WI38 (cell line): ENCODE results near the gene TMIGD3.

Experiments
- H3K4me3 ChIP-seq: 2 replicates; pipeline ENCODE4 v1.5.1; 2011; ENCODE audit warnings: low read depth, mild to moderate bottlenecking, control low read depth, low read length
- TF ChIP-seq, protein P1 (sequence below): IDR thresholded peaks from 2 replicates; pipeline ENCODE4 v1.5.1; 2012; ENCODE audit warnings: low read depth, mild to moderate bottlenecking, control low read depth, low read length

The TMIGD3 gene

DNA sequence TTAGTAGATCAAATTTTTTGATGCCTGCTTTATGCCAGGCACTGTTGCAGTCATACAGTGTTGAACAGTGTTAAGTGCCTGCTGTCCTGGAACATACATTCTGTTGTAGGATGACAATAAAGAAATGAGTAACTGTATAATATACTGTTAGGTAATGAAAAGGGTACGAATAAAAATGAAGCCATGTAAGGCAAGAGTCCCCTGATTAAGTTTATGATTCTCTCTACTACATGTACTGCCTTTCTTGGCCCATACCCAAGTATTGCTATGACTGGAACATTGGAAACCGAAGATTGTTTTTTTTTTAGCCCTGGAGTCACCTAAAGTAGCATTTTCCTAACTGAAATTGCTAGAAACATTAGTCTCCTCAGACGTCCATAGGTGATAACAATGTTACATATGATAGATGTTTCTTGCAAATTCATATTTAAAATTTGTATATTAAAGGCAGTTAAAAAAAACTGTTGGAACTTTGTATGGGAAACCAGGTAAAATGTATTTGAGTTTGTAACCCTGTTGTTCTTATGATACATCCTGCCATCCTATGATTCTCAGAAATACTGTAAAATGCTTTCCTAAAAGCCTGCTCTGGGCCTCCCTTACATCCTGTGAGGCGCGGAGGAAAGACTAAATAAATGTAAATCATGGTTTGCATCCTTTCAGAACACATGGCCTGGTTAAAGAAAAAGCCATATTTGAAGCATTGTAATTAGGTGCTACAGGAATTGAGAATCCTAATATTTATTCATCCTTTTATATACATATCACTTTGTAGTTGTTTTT lies 48.4 kb downstream of the TMIGD3 start:
- H3K4me3 ChIP-seq = no peak overlapping the region
- TF ChIP-seq, protein P1, sequence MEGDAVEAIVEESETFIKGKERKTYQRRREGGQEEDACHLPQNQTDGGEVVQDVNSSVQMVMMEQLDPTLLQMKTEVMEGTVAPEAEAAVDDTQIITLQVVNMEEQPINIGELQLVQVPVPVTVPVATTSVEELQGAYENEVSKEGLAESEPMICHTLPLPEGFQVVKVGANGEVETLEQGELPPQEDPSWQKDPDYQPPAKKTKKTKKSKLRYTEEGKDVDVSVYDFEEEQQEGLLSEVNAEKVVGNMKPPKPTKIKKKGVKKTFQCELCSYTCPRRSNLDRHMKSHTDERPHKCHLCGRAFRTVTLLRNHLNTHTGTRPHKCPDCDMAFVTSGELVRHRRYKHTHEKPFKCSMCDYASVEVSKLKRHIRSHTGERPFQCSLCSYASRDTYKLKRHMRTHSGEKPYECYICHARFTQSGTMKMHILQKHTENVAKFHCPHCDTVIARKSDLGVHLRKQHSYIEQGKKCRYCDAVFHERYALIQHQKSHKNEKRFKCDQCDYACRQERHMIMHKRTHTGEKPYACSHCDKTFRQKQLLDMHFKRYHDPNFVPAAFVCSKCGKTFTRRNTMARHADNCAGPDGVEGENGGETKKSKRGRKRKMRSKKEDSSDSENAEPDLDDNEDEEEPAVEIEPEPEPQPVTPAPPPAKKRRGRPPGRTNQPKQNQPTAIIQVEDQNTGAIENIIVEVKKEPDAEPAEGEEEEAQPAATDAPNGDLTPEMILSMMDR = no peak

DNA sequence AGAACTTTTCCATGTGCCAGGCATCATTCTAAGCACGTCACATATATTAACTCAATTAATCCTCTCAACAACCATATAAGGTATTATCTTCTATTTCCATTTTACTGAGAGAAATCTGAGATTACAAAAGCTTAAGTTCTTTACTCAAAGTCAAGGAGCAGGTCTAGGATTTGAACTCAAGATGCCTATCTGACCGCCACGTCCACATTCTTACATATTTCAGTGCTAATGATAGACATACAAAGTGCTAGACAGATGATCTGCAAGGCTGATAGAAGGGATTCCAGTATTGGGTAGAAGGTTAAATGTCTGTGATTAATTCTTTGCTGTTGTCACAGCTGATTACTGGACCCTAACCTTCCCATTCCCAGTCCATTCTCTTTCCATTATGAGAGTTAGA lies 49.7 kb downstream of the TMIGD3 start:
- TF ChIP-seq, protein P1 = no peak

DNA sequence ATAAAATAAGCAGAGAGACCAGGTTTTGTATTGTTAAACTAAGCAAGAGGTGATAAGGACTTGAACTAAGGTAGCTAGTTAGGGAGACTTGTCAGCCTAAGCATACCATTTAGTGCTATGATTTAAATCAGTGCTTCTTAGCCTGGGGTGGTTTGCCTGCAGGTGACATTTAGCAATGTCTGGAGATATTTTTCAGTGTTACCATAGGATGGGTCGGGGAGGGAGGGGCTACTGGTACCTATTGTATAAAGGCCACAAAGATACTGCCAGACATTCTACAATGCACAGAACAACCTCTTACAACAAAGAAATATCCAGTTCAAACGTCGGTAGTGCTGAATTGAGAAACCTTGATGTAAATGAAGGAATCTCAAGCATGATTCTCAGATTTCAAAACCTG lies 50.9 kb downstream of the TMIGD3 start:
- TF ChIP-seq, protein P1 = no peak
- H3K4me3 ChIP-seq = no peak overlapping the region

More for the DNA sequence above, 49.7 kb downstream of the TMIGD3 start:
- no peak overlapping the region for H3K4me3 ChIP-seq

DNA sequence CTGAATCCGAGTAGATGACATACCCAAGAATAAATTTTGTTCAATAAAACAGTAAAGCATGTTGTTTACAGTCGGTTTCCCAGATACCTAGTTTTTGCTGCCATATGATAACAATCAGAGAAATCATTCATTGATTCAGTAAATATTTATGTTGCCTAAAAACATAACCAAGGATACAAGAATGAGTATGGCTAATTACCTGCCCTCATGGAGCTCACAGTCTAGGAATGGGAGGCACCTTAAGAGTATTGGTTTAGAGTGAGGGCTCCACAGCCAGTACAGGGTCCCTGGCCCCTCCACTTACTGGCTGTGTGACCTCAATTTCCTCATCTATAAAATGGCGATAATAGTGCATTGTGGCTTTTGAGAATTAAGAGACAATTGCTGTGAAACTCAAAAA lies 53.2 kb downstream of the TMIGD3 start:
- peak overlapping the region; percentile 99 for H3K4me3 ChIP-seq
- TF ChIP-seq, protein P1 = no peak

DNA sequence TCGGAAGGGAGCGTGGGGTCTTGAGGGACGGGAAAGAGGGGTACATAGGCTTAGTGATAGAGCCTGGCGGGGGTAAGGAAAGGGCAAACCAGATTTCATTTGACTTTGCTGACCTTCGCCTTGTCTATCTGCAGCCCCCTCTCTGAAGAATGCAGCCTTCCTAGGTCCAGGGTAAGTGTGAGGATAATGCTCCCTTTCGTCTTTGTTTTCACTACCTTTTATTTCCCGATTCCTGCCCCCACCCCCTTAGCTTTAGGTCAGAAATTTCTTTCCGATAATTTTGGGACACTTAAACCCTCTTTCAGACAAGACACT lies 53.8 kb downstream of the TMIGD3 start:
- TF ChIP-seq, protein P1 = no peak
- H3K4me3 ChIP-seq = peak overlapping the region; percentile 99

DNA sequence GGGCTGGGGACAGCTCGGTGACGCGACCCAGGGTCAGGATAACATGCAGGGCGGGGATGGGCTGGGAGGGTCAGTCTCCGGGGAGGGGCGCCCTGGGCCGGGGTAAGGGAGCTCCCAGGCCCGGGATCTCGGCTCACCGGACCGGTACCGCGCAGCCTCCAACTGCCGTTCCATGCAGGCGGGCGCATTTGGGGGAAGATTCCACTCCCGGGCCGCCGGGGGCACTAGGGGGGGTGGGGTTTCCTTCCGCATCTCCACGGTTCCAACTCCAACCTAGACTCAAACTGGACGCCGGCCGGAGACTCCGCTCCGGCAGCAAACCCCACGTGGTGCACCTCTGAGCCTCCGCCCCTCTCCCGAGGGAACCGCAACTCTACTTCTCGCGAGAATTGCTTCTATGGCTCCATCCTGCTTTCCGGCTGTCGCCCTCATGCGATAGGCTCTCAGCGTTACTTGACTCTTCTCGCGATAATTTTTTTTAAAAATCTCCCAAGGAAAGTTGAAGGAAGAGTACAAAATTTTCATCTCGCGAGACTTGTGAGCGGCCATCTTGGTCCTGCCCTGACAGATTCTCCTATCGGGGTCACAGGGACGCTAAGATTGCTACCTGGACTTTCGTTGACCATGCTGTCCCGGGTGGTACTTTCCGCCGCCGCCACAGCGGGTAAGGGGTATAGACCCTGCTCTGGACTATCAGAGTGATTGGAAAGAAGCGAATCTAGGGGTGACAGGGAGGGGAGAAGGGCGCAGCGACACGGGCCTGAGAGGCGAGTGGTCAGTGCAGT lies 54.3 kb downstream of the TMIGD3 start, which contains the start of the genes ATP5PB and WDR77:
Gene ATP5PB, plus strand, starts transcription at position 547 of the 785 bp plus-strand sequence. Its CDS starts 78 bp downstream, at position 625.
Gene WDR77, minus strand, starts transcription at position 339 of the 785 bp plus-strand sequence. Its CDS starts 87 bp downstream, at position 252.
- TF ChIP-seq, protein P1 = no peak
- H3K4me3 ChIP-seq = peak within 1 kb of the TSS; percentile 99

DNA sequence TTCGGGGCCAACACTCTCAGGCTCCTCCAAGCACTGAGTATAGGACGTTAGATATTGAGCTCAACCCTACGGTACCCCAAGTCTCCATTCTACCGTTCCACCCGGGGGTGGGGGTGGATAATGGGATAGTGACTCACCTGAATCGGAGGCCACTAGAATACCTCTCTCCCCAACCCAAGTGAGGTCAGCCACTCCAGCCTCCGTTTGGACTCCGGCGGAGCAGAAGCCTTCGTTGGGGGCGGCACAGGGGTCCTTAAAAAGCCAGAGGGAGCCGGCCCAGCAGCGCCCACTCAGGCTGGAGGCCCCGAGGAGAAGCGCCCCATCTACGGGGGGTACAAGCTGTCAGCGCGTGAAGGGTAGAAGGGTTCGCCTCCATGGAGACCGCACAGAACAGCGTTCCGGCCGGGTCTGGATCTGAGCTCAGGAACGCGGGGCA lies 54.9 kb downstream of the TMIGD3 start:
- peak overlapping the region; percentile 99 for H3K4me3 ChIP-seq
- TF ChIP-seq, protein P1 = no peak
